Left ventricle myocardium inferior (tissue), 1 donor: ENCODE data around the gene F11R. TPM values are rescaled to one million over a fixed set of nuclear protein-coding genes. Genes with fewer than 3 reads are reported as not detected.
"Not testable (repeated sequence)": the region's sequence is repeated elsewhere in the genome, so short reads cannot be mapped to it uniquely, and the experiment has no call there.

Experiments
- DNase-seq: peaks from one replicate; pipeline ENCODE4 v3.0.0-alpha.2; 2020
- H3K27ac ChIP-seq: fragments of 200-600 bp; replicated peaks from 2 replicates; pipeline ENCODE4 v1.8.0; 2021
- H3K27me3 ChIP-seq: fragments of 200-600 bp; 2 replicates; pipeline ENCODE4 v1.8.0; 2021; ENCODE audit warnings: low read depth
- H3K36me3 ChIP-seq: fragments of 200-600 bp; 2 replicates; pipeline ENCODE4 v1.8.0; 2021
- H3K4me1 ChIP-seq: fragments of 200-600 bp; 2 replicates; pipeline ENCODE4 v1.8.0; 2021
- H3K4me3 ChIP-seq: fragments of 200-600 bp; 2 replicates; pipeline ENCODE4 v1.8.0; 2021; ENCODE audit warnings: mild to moderate bottlenecking, moderate library complexity
- H3K9me3 ChIP-seq: fragments of 200-600 bp; replicated peaks from 2 replicates; pipeline ENCODE4 v1.8.0; 2021
- intact Hi-C: fragments of 100-400 bp; cut with micrococcal nuclease; formaldehyde crosslinking; loops from one replicate; pipeline ENCODE4 v1.11.0; 2022
- long read RNA-seq: library from polyadenylated mRNA; unstranded; transcript quantifications from one replicate; pipeline ENCODE4 v2.0.0, GENCODE V29; 2021
- total RNA-seq: library from RNA; stranded (reverse); fragmentation: NEBNext Ultra II Directional; extraction: Animal tissue kit (Norgen Biotek cat#: 25700); gene quantifications from one replicate; pipeline ENCODE4 v1.2.1, GENCODE V29; 2021
- TF ChIP-seq, protein P1 (sequence below): fragments of 200-600 bp; IDR thresholded peaks from 2 replicates; pipeline ENCODE4 v1.8.0; 2021; ENCODE audit warnings: antibody characterized with exemption, mild to moderate bottlenecking, borderline replicate concordance
- donor health status: DM: no; HTN: yes; CAD: no; lungs with severe emphysema.

Gene F11R
- total RNA-seq: 8.3 TPM
- long read RNA-seq, partial matches to known transcripts: 0 of 3 reads
- long read RNA-seq, other reads (novel, unspliced or antisense): 3 of 3 reads

DNA sequence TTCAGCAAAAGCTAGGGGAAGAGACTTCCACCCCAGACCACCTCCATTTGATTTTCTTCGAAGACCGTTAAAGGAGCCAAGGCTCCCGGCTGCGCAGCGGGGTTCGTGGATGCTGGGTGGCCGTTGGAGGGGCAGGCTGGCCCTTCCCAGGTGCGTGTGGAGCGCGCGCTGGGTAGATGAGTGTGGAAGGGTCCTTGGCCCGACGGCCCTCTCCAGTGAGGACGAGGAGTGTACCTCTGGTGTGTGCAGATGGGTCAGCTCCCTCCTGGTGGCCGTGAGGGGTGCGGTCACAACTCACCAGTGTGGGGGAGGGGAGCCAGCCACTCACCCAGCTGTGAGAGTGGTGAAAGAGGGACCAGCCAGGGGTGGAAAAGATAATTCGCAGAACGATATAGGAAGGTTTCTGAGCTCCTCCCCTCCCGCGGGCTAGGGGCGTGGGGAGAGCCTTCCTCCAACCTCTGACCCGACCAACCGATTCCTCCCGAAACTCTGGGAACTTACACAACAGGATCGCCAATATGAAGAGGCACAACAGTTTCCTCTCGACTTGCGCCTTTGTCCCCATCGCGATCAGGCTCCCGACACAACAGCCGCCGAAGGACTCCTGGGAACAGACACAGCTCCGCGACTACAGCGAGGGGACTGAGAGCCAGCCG is at the start of gene F11R:
Gene F11R, minus strand, starts transcription at position 644 of the 656 bp plus-strand sequence. Its CDS starts 79 bp downstream, at position 565.
- peak within 1 kb of the TSS; percentile 88 for H3K27ac ChIP-seq
- peaks cover 39% of the 10 kb centered on the region for H3K4me1 ChIP-seq
- intact Hi-C loops: no loop called here
- no peaks in the 10 kb centered on the region for H3K9me3 ChIP-seq
- TF ChIP-seq, protein P1, sequence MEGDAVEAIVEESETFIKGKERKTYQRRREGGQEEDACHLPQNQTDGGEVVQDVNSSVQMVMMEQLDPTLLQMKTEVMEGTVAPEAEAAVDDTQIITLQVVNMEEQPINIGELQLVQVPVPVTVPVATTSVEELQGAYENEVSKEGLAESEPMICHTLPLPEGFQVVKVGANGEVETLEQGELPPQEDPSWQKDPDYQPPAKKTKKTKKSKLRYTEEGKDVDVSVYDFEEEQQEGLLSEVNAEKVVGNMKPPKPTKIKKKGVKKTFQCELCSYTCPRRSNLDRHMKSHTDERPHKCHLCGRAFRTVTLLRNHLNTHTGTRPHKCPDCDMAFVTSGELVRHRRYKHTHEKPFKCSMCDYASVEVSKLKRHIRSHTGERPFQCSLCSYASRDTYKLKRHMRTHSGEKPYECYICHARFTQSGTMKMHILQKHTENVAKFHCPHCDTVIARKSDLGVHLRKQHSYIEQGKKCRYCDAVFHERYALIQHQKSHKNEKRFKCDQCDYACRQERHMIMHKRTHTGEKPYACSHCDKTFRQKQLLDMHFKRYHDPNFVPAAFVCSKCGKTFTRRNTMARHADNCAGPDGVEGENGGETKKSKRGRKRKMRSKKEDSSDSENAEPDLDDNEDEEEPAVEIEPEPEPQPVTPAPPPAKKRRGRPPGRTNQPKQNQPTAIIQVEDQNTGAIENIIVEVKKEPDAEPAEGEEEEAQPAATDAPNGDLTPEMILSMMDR: peak; percentile 36
- peaks cover 4% of the 10 kb centered on the region for H3K27me3 ChIP-seq
- DNase-seq: no peak
- H3K36me3 ChIP-seq: no peaks in the 10 kb centered on the region
- H3K4me3 ChIP-seq: peak within 1 kb of the TSS; percentile 76

DNA sequence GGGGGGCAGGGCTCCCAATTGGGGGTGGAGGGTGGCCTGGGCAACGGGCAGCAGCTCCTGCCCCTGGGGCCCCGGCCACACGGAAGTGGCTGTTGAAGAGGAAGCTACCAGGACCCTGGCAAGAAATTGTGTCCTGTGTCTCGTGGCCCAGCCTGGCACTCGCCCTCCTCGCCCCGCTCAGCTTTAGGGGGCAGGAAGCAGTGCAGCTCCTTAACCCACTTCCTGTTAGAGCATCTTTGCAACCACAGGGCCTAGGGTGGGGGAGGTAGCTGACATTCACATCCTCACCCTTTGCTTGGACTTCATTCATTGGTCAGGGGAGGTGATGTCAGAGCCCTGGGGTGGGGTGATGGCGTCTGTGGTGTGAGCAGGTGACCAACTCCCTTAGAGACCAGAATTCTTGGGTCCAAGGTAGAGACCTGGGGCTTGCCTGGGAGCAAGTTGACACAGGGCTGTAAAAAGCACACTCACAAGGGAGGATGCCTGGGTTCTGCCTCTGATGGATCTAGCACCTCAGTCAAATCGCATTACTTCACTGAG is 48.8 kb upstream of the F11R start, which contains the start of gene ARHGAP30:
Gene ARHGAP30, minus strand, starts transcription at position 161 of the 540 bp plus-strand sequence. CDS start 267 bp downstream, outside the sequence.
- H3K4me3 ChIP-seq: peak within 1 kb of the TSS; percentile 49
- peaks cover 22% of the 10 kb centered on the region for H3K27me3 ChIP-seq
- no peaks in the 10 kb centered on the region for H3K36me3 ChIP-seq
- TF ChIP-seq, protein P1: no peak
- intact Hi-C loops: no loop called here
- no peaks in the 10 kb centered on the region for H3K4me1 ChIP-seq
- DNase-seq: peak; percentile 62
- no peaks in the 10 kb centered on the region for H3K9me3 ChIP-seq
- H3K27ac ChIP-seq: peak within 1 kb of the TSS; percentile 66

DNA sequence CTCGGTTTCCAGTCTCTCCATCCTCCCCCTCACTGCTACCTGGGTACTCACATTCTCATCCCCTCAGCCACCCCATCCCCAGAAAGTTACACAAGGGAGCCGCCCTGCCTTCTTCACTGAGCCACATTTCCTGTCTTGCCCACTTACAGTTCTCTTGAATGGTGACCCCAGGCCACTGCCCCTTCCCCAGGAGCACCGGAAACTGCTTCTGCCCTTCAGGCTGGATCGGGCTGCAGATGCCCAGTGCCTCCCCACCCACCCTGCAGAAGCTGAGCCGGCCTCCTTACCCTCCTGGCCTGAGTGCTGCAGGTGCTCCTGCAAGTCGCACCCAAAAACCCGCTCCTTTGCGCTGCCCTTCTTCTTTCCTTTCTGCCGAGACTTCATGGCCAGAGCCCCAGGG is 48.3 kb upstream of the F11R start:
- Histone ChIP-seq H3K9me3 (no peaks in the 10 kb centered on the region), H3K4me1 (no peaks in the 10 kb centered on the region), H3K36me3 (no peaks in the 10 kb centered on the region), H3K4me3 (peak overlapping the region; percentile 49), H3K27me3 (peaks cover 28% of the 10 kb centered on the region), H3K27ac (peak overlapping the region; percentile 66)
- intact Hi-C loops: no loop called here
- TF ChIP-seq, protein P1: no peak
- DNase-seq: no peak

DNA sequence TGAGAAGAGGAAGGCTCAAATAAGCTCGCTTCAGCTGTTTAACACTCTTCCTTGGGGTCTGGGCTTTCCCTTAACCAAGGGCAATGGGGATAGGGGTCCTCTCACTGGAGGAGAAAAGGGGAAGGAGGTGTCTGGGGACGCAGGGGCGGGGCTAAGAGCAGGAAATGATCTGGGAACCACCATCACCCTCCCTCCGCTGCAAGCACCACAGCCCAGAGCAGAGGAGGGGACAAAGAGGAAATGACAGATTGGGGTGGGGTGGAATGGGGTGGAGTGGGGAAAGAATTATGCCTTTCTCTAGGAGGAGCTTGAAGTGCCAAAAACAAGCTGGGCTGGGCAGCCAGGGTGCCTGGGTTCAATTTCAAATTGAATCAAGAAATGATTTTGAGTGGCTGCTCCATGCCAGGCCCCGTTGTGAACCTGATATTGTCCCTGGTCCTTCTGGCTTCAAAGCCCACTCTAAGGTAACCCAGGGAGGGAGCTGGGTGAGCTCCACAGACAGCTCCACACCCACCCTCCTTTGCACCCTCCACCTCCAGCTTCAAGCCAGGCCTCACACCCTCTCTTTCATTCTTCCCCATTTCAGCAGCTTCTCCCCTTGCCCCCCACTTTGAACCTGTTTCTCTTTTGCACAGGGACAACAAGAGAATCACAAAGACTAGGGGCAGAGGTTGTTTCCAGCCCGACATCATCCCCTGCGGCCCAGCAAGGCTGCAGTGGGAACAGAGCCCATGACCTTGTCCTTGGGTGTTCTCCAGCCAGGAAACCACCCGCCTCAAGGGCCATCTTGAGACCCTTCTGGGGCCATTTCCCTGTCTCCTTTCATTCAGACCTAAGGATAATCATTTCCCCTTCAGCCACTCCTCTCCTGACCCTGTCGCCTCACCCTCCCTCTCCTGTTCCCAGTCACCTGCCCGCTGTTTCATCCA is 47.6 kb upstream of the F11R start:
- peak overlapping the region; percentile 66 for H3K27ac ChIP-seq
- peak overlapping the region; percentile 49 for H3K4me3 ChIP-seq
- no peaks in the 10 kb centered on the region for H3K36me3 ChIP-seq
- H3K27me3 ChIP-seq: peaks cover 35% of the 10 kb centered on the region
- DNase-seq: peak; percentile 70
- no peaks in the 10 kb centered on the region for H3K4me1 ChIP-seq
- no peaks in the 10 kb centered on the region for H3K9me3 ChIP-seq
- TF ChIP-seq, protein P1: no peak
- intact Hi-C loops: no loop called here

DNA sequence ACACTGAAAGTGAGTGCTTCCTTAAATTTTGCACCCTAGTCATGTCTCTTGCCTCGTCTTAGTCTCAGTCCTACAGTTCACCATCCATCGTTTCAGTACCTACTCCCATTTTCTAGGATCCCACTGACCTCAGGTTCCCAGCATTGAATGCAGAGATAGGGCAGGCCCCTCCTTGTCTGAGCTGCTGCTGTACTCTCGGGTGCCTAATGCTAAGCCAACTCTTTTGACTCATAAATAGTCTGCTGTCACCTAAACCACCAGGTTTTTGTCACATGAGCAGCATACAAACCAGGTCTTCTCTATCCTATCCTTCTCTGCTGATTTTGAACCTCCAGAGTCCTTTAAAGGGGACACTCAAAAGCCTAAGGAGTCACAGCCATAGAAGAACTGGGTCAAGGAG is 45.7 kb upstream of the F11R start:
- TF ChIP-seq, protein P1: no peak
- Histone ChIP-seq H3K9me3 (no peaks in the 10 kb centered on the region), H3K4me1 (no peaks in the 10 kb centered on the region), H3K27ac (no peak overlapping the region), H3K4me3 (no peak overlapping the region), H3K27me3 (peaks cover 50% of the 10 kb centered on the region), H3K36me3 (no peaks in the 10 kb centered on the region)
- intact Hi-C loops: no loop called here
- no peak for DNase-seq

DNA sequence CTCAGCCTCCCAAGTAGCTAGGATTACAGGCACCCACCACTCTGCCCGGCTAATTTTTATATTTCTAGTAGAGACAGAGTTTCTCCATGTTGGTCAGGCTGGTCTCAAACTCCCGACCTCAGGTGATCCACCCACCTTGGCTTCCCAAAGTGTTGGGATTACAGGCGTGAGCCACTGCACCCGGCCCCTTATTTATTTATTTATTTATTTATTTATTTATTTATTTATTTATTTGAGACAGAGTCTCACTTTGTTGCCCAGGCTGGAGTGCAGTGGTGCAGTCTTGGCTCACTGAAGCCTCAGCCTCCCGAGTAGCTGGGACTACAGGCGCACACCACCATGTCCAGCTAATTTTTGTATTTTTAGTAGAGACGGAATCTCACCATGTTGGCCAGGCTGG is 44.7 kb upstream of the F11R start:
- H3K9me3 ChIP-seq, H3K4me1 ChIP-seq, DNase-seq, intact Hi-C loops, H3K4me3 ChIP-seq, H3K36me3 ChIP-seq, H3K27ac ChIP-seq: not testable (repeated sequence)
- H3K27me3 ChIP-seq: peaks cover 59% of the 10 kb centered on the region

DNA sequence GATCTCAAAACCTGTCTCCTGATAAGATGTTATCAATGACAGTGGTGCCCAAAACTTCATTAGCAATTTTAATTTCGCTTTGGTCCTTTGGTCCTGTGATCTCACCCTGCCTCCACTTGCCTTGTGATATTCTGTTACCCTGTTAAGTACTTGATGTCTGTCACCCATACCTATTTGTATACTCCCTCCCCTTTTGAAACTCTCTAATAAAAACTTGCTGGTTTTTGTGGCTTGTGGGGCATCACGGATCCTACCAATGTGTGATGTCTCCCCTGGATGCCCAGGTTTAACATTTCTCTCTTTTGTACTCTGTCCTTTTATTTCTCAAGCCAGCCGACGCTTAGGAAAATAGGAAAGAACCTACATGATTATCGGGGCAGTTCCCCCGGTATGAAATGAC is 43.0 kb upstream of the F11R start:
- H3K36me3 ChIP-seq, H3K4me3 ChIP-seq, H3K9me3 ChIP-seq, intact Hi-C loops, H3K4me1 ChIP-seq, DNase-seq, H3K27ac ChIP-seq: not testable (repeated sequence)
- peaks cover 56% of the 10 kb centered on the region for H3K27me3 ChIP-seq
